GM12873 (cell line): ENCODE results near the gene ADNP.

Source experiments
- CTCF ChIP-seq: IDR thresholded peaks from 2 replicates; pipeline ENCODE4 v1.5.1; 2012; ENCODE audit warnings: low read depth, mild to moderate bottlenecking, moderate library complexity, low read length, control low read depth; ENCODE audit not compliant: insufficient read depth; ENCODE audit errors: missing control alignments

Gene ADNP

DNA sequence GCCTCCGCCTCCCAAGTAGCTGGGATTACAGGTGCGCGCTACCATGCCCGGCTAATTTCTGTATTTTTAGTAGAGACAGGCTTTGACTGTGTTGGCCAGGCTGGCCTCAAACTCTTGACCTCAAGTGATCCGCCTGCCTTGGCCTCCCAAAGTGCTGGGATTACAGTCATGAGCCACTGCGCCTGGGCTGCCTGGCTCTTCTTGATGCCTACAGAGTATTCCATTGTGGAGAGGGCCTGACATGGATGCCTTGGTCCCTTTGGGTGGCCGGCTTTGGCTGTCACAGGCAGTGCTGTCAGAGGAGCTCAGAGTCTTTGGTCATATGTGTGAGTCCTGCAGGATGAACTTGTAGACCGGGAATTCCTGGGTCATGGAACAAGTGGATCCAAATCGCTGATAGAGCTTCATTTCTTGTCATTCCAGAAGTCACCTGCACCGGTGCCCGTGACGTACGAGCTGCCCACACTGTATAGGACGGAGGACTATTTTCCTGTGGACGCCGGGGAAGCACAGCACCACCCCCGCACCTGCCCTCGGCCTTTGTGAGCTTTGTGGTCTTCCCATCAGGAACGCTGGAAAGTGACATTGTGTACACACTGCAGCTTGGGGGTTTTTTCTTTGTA is 55.1 kb downstream of the ADNP start:
- no peak for TF ChIP-seq CTCF

DNA sequence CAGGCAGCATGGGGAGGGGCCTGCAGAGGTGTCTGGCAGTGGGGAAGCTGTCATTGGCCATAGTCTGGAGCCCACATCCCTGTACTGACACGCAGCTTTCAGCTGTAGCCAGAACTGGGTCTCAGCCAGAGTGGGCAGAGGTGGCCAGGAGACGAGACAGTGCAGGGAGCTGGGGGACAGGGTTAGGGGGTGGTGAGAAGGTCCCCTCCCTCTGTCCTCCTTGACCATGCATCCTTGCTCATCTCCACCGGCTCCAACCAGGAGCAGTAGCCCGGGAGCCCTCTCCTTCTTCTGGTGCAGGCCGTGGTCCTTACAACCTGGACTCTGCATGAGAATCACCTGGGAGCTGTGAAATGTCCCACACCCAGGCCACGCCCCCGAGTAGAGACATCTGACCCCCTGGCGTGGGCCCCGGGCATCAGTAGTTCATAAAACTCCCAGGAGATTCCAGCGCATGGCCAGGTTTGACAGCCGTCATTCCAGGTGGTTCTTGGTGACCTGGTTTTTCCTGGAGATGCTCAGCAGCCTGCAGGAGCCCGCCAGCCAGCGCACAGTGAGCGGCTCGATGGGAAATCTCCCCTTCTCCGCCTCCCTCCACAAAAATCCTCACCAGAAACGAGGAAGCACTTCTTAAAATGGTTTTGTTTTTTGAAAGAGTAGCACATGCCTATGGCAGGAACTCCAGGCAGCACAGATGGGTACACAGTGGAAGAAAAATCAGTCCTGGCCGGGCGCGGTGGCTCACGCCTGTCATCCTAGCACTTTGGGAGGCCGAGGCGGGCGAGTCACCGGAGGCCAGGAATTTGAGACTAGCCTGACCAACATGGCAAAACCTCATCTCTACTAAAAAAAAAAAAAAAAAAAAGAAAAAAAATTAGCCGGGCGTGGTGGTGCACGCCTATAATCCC is 56.2 kb downstream of the ADNP start:
- no peak for TF ChIP-seq CTCF

- TF ChIP-seq CTCF: no peak
Measured at GRCh38 chr20:50874111-50874757, 57.0 kb downstream of the ADNP start.

- TF ChIP-seq CTCF: no peak
Measured at GRCh38 chr20:50873585-50873984, 57.7 kb downstream of the ADNP start.

GRCh38 chr20:50872560-50873425 is 58.4 kb downstream of the ADNP start:
- no peak for TF ChIP-seq CTCF

DNA sequence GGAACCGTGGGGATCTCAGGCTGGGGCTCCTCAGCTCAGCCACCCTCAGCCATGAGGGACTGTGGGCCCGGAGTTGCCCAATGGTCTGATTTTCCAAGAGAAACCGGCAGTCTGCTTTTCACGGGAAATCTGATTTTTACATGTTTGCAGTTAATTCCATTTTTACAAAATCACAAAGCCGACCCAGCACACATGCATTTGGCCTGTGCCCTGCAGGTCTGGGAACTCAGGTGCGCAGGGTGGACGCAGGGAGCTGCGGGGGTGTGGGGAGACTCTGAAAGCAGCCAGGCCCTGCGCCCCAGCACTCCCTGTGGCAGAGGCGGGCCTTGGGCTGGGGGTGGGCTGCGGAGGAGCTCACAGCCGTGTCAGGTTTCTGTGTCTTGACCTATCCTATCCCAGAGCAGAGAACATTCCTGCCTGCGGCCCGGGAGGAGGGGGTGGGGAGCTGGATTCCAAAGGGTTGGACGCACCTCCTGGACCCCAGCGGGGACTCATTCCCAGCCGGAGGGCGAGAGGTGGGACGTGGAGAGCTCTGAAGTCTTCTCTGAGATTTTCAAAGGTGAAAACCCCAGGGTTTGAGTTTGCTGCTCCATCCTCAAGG is 60.6 kb downstream of the ADNP start:
- TF ChIP-seq CTCF: no peak
